ENCODE measurements around the gene AKAP9. TPM values are rescaled to one million over a fixed set of nuclear protein-coding genes. Genes with fewer than 3 reads are reported as not detected.
A peak's percentile ranks its signal among the peaks of the same experiment; 100 is the strongest.
"Not testable (repeated sequence)": the region's sequence is repeated elsewhere in the genome, so short reads cannot be mapped to it uniquely, and the experiment has no call there.

The AKAP9 gene
- total RNA-seq, 4 donors from 2014 or later: 188 to 236 (median 192) TPM

DNA sequence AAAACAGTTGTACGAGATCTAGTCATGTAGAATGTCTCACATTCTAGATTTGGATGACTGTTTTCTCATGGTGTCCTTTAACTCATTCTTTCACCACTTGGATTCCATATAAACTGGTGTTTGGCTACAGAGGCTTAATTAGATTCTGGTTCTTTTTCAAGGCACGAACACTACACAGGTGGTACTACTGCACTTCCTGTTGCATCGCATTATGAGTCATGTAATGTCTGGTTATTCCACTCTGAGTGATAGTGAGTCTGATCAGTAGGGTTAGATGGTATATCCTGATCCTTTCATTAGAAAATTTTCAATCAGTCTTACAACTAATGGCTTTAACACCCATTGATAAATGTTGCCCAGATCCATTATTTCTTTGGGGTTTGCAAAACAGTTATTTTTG, 11.2 kb upstream of the AKAP9 start:
- H3K9me3 ChIP-seq: no peaks in the 10 kb centered on the region
- DNase-seq: no peak
- H3K4me3 ChIP-seq: no peak overlapping the region
- no peaks in the 10 kb centered on the region for H3K27me3 ChIP-seq
- H3K27ac ChIP-seq: no peak overlapping the region
- no peaks in the 10 kb centered on the region for H3K36me3 ChIP-seq
- TF ChIP-seq, protein P1, sequence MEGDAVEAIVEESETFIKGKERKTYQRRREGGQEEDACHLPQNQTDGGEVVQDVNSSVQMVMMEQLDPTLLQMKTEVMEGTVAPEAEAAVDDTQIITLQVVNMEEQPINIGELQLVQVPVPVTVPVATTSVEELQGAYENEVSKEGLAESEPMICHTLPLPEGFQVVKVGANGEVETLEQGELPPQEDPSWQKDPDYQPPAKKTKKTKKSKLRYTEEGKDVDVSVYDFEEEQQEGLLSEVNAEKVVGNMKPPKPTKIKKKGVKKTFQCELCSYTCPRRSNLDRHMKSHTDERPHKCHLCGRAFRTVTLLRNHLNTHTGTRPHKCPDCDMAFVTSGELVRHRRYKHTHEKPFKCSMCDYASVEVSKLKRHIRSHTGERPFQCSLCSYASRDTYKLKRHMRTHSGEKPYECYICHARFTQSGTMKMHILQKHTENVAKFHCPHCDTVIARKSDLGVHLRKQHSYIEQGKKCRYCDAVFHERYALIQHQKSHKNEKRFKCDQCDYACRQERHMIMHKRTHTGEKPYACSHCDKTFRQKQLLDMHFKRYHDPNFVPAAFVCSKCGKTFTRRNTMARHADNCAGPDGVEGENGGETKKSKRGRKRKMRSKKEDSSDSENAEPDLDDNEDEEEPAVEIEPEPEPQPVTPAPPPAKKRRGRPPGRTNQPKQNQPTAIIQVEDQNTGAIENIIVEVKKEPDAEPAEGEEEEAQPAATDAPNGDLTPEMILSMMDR (IDR thresholded peaks at IDR 0.05): no peak
- no peak for TF ChIP-seq POLR2A (IDR thresholded peaks at IDR 0.05)
- no peaks in the 10 kb centered on the region for H3K4me1 ChIP-seq

DNA sequence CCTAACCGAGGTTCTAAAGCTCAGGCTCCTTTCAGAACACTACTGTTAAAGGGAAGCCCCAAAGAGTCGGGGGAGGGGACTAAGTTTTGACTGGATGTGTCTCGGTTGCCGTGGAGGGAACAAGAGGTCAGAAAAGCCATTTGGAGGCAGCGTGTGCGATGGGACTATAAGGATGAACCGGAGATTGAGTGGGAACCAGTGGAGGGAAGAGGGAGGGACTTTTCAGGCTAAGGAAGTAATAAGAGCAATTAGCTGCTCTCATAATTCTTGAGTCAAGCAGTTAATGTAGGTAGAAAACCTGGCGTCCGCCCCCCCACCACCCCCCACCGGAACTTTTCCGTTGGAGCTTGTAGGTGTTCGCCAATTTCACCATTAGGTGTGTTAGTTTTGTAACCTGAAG, 491 bp upstream of the AKAP9 start:
- TF ChIP-seq POLR2A (IDR thresholded peaks at IDR 0.05): no peak
- TF ChIP-seq, protein P1 (IDR thresholded peaks at IDR 0.05): no peak
- no peaks in the 10 kb centered on the region for H3K9me3 ChIP-seq
- H3K36me3 ChIP-seq: no peaks in the 10 kb centered on the region
- H3K27ac ChIP-seq: peak overlapping the region; percentile 89 to 93 (median 90)
- no peaks in the 10 kb centered on the region for H3K27me3 ChIP-seq
- peak overlapping the region; percentile 64 to 80 (median 73) for H3K4me3 ChIP-seq
- peak; percentile 30 to 55 (median 53) for DNase-seq
- peaks cover 0 to 15% (median 1%) of the 10 kb centered on the region in 4 donors for H3K4me1 ChIP-seq

DNA sequence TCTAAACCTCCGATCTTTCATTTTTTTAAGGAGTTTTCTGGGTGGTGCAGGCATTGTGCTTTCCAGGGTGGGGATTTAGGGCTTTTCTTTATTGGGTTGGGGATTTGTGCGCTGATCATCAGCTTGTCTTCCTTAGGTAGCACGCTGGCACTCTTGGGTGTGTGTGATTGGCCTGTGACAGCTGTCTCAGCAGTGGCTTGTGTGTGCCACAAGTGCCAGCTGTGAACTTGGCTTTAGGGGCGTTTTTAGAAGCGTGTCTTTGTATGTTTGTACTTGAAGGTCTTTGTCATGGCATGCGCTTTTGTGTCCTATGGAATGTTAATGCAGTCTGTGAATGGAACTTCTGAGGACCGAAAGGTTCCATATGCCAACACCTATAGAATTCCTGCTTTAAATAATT, 788 bp downstream of the AKAP9 start:
- H3K4me1 ChIP-seq: peaks cover 0 to 20% (median 1%) of the 10 kb centered on the region in 4 donors
- no peak for TF ChIP-seq POLR2A (IDR thresholded peaks at IDR 0.05)
- TF ChIP-seq, protein P1 (IDR thresholded peaks at IDR 0.05): no peak

DNA sequence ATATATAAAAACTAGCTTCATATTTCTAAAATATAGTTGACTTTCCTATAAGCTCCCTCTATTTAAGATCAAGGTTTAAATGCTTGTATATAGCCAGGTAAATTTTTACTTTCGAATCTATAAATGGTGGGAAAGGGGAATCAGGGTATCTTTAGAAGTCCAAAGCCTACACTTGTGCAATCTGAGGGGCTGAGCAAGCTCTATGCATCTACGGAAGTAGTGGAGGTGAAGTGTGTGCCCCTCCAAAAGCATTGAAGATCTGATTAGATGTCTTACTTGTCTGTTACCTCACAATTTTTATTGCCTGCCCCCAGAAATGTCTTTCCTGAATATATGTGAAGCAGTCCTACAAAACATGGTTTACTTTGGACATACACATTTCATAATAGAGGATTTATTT, 1.6 kb downstream of the AKAP9 start:
- no peaks in the 10 kb centered on the region for H3K9me3 ChIP-seq
- peaks cover 0 to 22% (median 1%) of the 10 kb centered on the region in 4 donors for H3K4me1 ChIP-seq
- no peak overlapping the region for H3K27ac ChIP-seq
- no peaks in the 10 kb centered on the region for H3K27me3 ChIP-seq
- peak overlapping the region in 1 of 4 donors; percentile 80 for H3K4me3 ChIP-seq
- H3K36me3 ChIP-seq: no peaks in the 10 kb centered on the region
- TF ChIP-seq, protein P1 (IDR thresholded peaks at IDR 0.05): no peak
- TF ChIP-seq POLR2A (IDR thresholded peaks at IDR 0.05): no peak
- DNase-seq: no peak

More for the DNA sequence above, 788 bp downstream of the AKAP9 start:
- Histone ChIP-seq H3K36me3 (no peaks in the 10 kb centered on the region), H3K27me3 (no peaks in the 10 kb centered on the region), H3K4me3 (peak overlapping the region; percentile 64 to 80 (median 73)), H3K9me3 (no peaks in the 10 kb centered on the region), H3K27ac (peak overlapping the region; percentile 89 to 93 (median 90))
- peak; percentile 50 to 70 (median 52) for DNase-seq

DNA sequence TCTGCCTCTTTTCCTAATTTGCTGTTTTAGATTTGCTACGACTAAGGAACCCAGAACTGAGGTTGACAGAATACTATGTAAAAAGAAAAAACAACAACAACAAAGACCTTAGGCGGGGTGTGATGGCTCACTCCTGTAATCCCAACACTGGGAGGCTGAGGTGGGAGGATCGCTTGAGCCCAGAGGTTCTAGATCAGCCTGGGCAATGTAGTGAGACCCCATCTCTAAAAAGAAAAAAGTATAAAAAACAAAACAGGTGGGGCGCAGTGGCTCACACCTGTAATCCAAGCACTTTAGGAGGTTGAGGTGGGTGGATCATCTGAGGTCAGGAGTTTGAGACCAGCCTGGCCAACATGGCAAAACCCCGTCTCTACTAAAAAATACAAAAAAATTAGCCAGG, 4.3 kb downstream of the AKAP9 start:
- not testable (repeated sequence) for H3K36me3 ChIP-seq, DNase-seq, H3K27me3 ChIP-seq, H3K4me3 ChIP-seq, H3K9me3 ChIP-seq
- Histone ChIP-seq H3K4me1 (peaks cover 0 to 22% (median 0%) of the 10 kb centered on the region in 4 donors), H3K27ac (peak overlapping the region in 3 of 4 donors; percentile 3 to 36 (median 25))

DNA sequence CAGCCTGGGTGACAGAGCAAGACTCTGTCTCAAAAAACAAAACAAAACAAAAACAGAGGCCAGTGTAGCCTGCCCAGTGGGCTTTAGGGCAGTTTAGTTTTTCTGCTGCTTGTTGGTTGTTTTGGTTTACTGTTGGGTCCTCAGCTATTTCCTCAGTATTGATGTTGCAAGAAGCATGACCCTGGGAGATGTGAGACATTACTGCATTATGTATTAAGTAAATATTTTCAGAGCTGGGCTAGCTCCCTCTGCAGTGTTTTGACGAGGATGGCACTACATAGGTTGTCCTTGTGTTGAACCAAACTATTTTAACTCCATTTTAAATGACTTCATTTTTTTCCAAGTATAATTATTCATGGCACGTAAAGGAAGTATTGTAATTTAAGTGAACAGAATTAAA, 4.8 kb downstream of the AKAP9 start:
- Histone ChIP-seq H3K4me1 (peaks cover 0 to 22% (median 0%) of the 10 kb centered on the region in 4 donors), H3K36me3 (no peaks in the 10 kb centered on the region), H3K27ac (peak overlapping the region in 3 of 4 donors; percentile 3 to 36 (median 25)), H3K9me3 (no peaks in the 10 kb centered on the region), H3K4me3 (no peak overlapping the region), H3K27me3 (no peaks in the 10 kb centered on the region)
- TF ChIP-seq, protein P1 (IDR thresholded peaks at IDR 0.05): peak in 2 of 6 experiments; percentile 6 to 8
- TF ChIP-seq POLR2A (IDR thresholded peaks at IDR 0.05): no peak
- no peak for DNase-seq

All from Peyer's patch (tissue), 4 donors.